Osteoblast (primary cell): Measurements from ENCODE around the gene PDE5A. TPM values are rescaled to one million over a fixed set of nuclear protein-coding genes. Genes with fewer than 3 reads are reported as not detected.

ENCODE experiments used
- DNase-seq: peaks from one replicate; pipeline ENCODE4 v3.0.0; 2011; ENCODE audit warnings: low spot score, mixed read lengths; ENCODE audit not compliant: insufficient read length; ENCODE audit errors: missing footprints
- H2AFZ ChIP-seq: 2 replicates; pipeline ENCODE4 v1.6.0; 2011; ENCODE audit warnings: mild to moderate bottlenecking, low read length
- H3K27ac ChIP-seq: 2 replicates; pipeline ENCODE4 v1.5.1; 2011; ENCODE audit warnings: mild to moderate bottlenecking, low read depth, low read length, moderate library complexity
- H3K27me3 ChIP-seq: 2 replicates; pipeline ENCODE4 v1.6.0; 2012; ENCODE audit warnings: mild to moderate bottlenecking, control low read depth, inconsistent platforms, low read length, moderate library complexity; ENCODE audit not compliant: insufficient read depth
- H3K36me3 ChIP-seq: 2 replicates; pipeline ENCODE4 v1.5.1; 2011; ENCODE audit warnings: mild to moderate bottlenecking, low read length, control low read depth, moderate library complexity; ENCODE audit not compliant: insufficient read depth
- H3K4me1 ChIP-seq: 2 replicates; pipeline ENCODE4 v1.5.1; 2011; ENCODE audit warnings: mild to moderate bottlenecking, low read length, control low read depth, moderate library complexity; ENCODE audit not compliant: insufficient read depth
- H3K4me2 ChIP-seq: 2 replicates; pipeline ENCODE4 v1.6.0; 2011; ENCODE audit warnings: mild to moderate bottlenecking, low read length; ENCODE audit not compliant: insufficient read depth
- H3K4me3 ChIP-seq: fragments of 200-600 bp; sonication (generic); 3 replicates; pipeline ENCODE4 v1.5.1; 2012; ENCODE audit warnings: mild to moderate bottlenecking, low read length, inconsistent platforms; ENCODE audit not compliant: insufficient read depth
- H3K79me2 ChIP-seq: 2 replicates; pipeline ENCODE4 v1.6.0; 2012; ENCODE audit warnings: mild to moderate bottlenecking, low read length, control low read depth, inconsistent platforms; ENCODE audit not compliant: insufficient read depth
- H3K9me3 ChIP-seq: 2 replicates; pipeline ENCODE4 v1.5.1; 2011; ENCODE audit warnings: low read depth, low read length, control low read depth
- H4K20me1 ChIP-seq: 2 replicates; pipeline ENCODE4 v1.6.0; 2012; ENCODE audit warnings: mild to moderate bottlenecking, low read length, control low read depth; ENCODE audit not compliant: insufficient read depth
- total RNA-seq: library from RNA; depleted of rRNA; stranded (reverse); fragments of >200 nt; gene quantifications from 2 replicates; pipeline ENCODE4 v1.2.3, GENCODE V29; 2012
- TF ChIP-seq, protein P1 (sequence below): IDR thresholded peaks from 2 replicates; pipeline ENCODE4 v1.5.1; 2011; ENCODE audit warnings: mild to moderate bottlenecking, low read depth, low read length, moderate library complexity; ENCODE audit errors: extremely low read depth

Gene PDE5A
- total RNA-seq, 1 donor = 140 TPM

DNA sequence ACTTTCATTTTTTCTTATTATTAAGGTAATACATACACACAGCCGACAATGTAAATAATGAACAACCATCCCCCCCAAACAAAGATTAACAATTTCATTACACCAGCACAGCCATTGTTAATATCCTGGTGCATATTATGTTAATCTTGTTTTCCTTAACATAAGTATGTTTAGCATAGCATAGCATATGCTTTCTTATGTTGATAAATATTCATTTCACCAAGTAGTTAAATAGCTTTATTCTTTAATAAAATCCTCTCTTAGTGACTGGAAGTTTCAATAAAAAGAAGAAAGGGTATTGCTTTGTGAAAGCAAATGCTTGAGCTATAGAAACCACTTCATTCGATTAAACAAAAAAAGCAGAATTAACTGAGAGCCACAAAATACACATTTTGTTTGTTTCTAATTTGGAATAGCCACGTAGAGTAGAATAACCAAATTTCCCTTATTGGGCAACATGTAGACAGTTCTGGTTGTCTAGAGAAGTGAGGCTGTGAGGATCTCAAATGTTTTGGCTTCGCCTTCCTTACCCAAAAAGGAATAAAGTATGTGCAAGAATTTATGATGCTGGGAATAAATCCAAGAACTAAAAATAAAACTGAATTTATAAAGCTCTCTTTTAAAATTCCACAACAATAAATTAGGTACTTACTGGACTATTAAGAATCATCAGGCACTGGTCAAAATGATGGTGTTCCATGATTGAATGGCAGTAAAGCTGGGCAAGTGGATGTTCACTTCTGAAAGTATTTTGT lies 118.0 kb downstream of the PDE5A start:
- Histone ChIP-seq H3K4me3 (no peak overlapping the region), H2AFZ (no peak overlapping the region), H3K4me2 (no peak overlapping the region), H3K27ac (no peak overlapping the region), H4K20me1 (no peaks in the 10 kb centered on the region), H3K36me3 (peaks cover 82% of the 10 kb centered on the region), H3K79me2 (no peaks in the 10 kb centered on the region), H3K9me3 (no peaks in the 10 kb centered on the region), H3K27me3 (no peaks in the 10 kb centered on the region), H3K4me1 (no peaks in the 10 kb centered on the region)
- TF ChIP-seq, protein P1, sequence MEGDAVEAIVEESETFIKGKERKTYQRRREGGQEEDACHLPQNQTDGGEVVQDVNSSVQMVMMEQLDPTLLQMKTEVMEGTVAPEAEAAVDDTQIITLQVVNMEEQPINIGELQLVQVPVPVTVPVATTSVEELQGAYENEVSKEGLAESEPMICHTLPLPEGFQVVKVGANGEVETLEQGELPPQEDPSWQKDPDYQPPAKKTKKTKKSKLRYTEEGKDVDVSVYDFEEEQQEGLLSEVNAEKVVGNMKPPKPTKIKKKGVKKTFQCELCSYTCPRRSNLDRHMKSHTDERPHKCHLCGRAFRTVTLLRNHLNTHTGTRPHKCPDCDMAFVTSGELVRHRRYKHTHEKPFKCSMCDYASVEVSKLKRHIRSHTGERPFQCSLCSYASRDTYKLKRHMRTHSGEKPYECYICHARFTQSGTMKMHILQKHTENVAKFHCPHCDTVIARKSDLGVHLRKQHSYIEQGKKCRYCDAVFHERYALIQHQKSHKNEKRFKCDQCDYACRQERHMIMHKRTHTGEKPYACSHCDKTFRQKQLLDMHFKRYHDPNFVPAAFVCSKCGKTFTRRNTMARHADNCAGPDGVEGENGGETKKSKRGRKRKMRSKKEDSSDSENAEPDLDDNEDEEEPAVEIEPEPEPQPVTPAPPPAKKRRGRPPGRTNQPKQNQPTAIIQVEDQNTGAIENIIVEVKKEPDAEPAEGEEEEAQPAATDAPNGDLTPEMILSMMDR = no peak
- DNase-seq = no peak

DNA sequence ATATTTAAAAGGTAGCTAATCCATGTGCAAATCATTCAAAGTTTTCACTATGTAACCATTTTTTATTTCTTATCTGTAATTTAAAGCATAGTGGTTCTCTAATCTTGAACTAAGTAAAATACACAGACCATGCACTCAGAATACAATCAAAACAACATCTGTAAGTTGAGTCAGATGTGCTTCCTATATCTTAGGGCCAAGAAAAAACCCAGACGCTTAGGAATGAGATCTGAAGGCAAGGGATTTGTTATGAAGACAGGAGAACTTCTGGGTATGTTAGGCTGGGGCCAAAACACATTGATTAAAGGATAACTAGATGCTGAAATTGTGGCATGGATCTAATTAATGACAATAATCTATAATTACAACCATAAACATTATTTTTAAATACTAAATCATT lies 120.3 kb downstream of the PDE5A start:
- no peaks in the 10 kb centered on the region for H3K9me3 ChIP-seq
- H4K20me1 ChIP-seq = no peaks in the 10 kb centered on the region
- no peak overlapping the region for H2AFZ ChIP-seq
- H3K4me1 ChIP-seq = no peaks in the 10 kb centered on the region
- no peak overlapping the region for H3K4me2 ChIP-seq
- H3K4me3 ChIP-seq = no peak overlapping the region
- H3K36me3 ChIP-seq = peaks cover 85% of the 10 kb centered on the region
- DNase-seq = no peak
- no peaks in the 10 kb centered on the region for H3K27me3 ChIP-seq
- TF ChIP-seq, protein P1 = no peak
- H3K27ac ChIP-seq = no peak overlapping the region
- H3K79me2 ChIP-seq = no peaks in the 10 kb centered on the region

DNA sequence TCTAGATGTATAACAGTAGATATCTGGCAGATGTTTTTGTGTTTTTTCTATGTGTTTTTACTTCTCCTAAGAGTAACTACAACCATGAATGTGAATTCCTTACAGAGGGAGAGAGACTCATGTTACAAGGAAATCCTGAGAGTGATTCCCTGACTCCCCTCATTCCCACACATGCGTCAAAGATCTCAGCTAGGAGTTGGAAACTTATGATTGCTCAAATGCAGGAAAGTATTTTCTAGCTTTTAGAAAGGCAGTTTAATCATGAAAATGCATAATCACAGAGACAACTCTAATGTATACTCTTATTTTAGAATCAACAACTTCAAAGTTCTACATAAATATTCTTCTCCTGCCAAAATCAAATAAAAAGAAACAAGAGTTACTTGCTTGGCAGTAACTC lies 121.8 kb downstream of the PDE5A start:
- H3K36me3 ChIP-seq = peaks cover 88% of the 10 kb centered on the region
- no peaks in the 10 kb centered on the region for H3K9me3 ChIP-seq
- no peak overlapping the region for H2AFZ ChIP-seq
- H3K79me2 ChIP-seq = no peaks in the 10 kb centered on the region
- H4K20me1 ChIP-seq = no peaks in the 10 kb centered on the region
- H3K27ac ChIP-seq = no peak overlapping the region
- H3K4me1 ChIP-seq = no peaks in the 10 kb centered on the region
- TF ChIP-seq, protein P1 = no peak
- H3K4me3 ChIP-seq = no peak overlapping the region
- no peak overlapping the region for H3K4me2 ChIP-seq
- DNase-seq = no peak
- H3K27me3 ChIP-seq = no peaks in the 10 kb centered on the region

DNA sequence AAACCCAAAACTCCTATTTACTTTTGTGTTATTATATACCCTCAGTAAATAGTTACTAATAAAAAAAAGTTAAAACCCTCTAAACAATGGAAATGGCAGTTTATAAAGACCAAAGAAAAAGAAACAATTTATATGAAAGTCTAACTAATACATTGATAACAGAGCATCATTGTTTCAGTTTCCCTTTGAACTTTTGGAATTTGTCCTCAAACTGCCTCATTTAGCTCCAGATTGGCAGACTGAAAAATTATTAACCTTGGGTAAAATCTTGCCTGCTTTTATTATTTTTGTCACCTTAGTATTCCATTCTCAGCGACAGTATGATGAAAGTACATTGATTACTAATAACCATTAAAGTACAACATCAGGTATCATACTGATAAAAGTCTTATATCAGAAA lies 124.0 kb downstream of the PDE5A start:
- Histone ChIP-seq H3K9me3 (no peaks in the 10 kb centered on the region), H4K20me1 (no peaks in the 10 kb centered on the region), H3K4me1 (no peaks in the 10 kb centered on the region), H3K79me2 (no peaks in the 10 kb centered on the region), H3K27ac (no peak overlapping the region), H3K4me2 (no peak overlapping the region), H3K27me3 (no peaks in the 10 kb centered on the region), H3K4me3 (no peak overlapping the region), H2AFZ (no peak overlapping the region), H3K36me3 (peaks cover 90% of the 10 kb centered on the region)
- TF ChIP-seq, protein P1 = no peak
- DNase-seq = no peak
